PC-9 (cell line): ENCODE results near the gene STC2.

Source experiments
- CTCF ChIP-seq: fragments of 200-600 bp; sonication (generic); conservative IDR thresholded peaks from 2 replicates; pipeline ENCODE4 v1.6.1; 2017; ENCODE audit warnings: mixed run types, antibody characterized with exemption, mild to moderate bottlenecking, moderate library complexity
- EZH2 ChIP-seq: fragments of 200-600 bp; sonication (generic); IDR thresholded peaks from 2 replicates; pipeline ENCODE4 v1.8.0; 2017; ENCODE audit warnings: antibody characterized with exemption, low read depth

DNA sequence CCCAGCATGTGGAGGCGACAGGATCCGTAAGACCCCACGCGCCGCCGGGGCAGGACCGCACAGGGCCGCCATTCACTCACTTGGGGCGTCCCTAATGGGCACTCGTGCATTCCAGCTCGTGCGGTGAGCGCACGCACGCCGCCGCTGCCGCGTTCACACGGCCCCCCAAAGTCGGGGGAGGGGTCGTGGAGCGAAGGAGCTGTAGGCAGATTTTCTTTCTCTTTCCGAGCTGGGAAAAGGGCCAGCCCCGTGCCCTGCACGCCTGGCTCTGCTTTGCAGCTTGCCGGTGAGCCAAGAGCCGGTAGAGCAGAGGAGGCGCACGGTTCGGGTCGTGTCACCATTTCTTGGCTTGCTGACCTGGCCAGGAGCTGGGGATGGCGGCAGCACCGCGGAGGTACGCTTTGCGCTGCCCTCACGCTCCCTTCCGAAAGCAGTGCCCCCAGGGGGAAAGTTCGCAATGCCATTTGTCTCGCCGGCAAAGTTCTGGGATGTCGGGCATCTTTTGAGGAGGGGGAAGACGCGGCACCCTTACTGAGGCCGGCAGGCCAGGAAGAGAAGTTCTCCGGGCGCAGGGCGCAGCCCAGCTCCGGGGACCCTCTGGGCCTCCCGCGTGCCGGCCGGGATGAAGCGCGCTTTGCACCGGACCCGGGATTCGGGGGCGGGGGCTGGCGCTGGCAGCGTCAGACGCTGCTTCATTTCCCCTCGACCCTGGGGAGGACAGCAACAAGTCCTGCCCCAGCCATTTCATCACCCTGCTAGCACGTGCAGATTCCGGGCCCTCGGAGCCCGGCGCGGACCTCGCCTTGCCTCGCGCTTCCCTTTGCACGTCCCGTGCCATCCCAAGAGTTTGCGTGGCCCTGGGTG, 898 bp downstream of the STC2 start:
- TF ChIP-seq CTCF (no peak), EZH2 (no peak)
